Fibroblast of the aortic adventitia (primary cell): Measurements from ENCODE around the gene ERC2. TPM values are rescaled to one million over a fixed set of nuclear protein-coding genes. Genes with fewer than 3 reads are reported as not detected.

Experiments used
- DNase-seq: peaks from one replicate; pipeline ENCODE4 v3.0.0-alpha.2; 2010; ENCODE audit warnings: low read depth
- H3K4me3 ChIP-seq: 2 replicates; pipeline ENCODE4 v1.5.1; 2011; ENCODE audit warnings: low read depth, mild to moderate bottlenecking, control low read depth, low read length, moderate library complexity
- total RNA-seq: library from RNA; depleted of rRNA; stranded (reverse); fragments of >200 nt; gene quantifications from 2 replicates; pipeline ENCODE4 v1.2.3, GENCODE V29; 2012; ENCODE audit warnings: low replicate concordance
- TF ChIP-seq, protein P1 (sequence below): IDR thresholded peaks from 2 replicates; pipeline ENCODE4 v1.5.1; 2011; ENCODE audit warnings: mild to moderate bottlenecking, low read length, control low read depth, inconsistent platforms; ENCODE audit not compliant: insufficient read depth

The ERC2 gene
- total RNA-seq, 1 donor: 0.09 TPM

GRCh38 chr3:55801676-55802075 is 666.6 kb downstream of the ERC2 start:
- no peak overlapping the region for H3K4me3 ChIP-seq
- DNase-seq: no peak
- TF ChIP-seq, protein P1, sequence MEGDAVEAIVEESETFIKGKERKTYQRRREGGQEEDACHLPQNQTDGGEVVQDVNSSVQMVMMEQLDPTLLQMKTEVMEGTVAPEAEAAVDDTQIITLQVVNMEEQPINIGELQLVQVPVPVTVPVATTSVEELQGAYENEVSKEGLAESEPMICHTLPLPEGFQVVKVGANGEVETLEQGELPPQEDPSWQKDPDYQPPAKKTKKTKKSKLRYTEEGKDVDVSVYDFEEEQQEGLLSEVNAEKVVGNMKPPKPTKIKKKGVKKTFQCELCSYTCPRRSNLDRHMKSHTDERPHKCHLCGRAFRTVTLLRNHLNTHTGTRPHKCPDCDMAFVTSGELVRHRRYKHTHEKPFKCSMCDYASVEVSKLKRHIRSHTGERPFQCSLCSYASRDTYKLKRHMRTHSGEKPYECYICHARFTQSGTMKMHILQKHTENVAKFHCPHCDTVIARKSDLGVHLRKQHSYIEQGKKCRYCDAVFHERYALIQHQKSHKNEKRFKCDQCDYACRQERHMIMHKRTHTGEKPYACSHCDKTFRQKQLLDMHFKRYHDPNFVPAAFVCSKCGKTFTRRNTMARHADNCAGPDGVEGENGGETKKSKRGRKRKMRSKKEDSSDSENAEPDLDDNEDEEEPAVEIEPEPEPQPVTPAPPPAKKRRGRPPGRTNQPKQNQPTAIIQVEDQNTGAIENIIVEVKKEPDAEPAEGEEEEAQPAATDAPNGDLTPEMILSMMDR: no peak

- DNase-seq: no peak
- TF ChIP-seq, protein P1: no peak
Measured at GRCh38 chr3:55801068-55801467, 667.2 kb downstream of the ERC2 start.

GRCh38 chr3:55797775-55798174 is 670.5 kb downstream of the ERC2 start:
- H3K4me3 ChIP-seq: no peak overlapping the region
- TF ChIP-seq, protein P1: no peak
- no peak for DNase-seq

More at GRCh38 chr3:55801068-55801467, 667.2 kb downstream of the ERC2 start:
- no peak overlapping the region for H3K4me3 ChIP-seq

- H3K4me3 ChIP-seq: no peak overlapping the region
- TF ChIP-seq, protein P1: no peak
- no peak for DNase-seq
Measured at GRCh38 chr3:55797084-55797483, 671.2 kb downstream of the ERC2 start.

- H3K4me3 ChIP-seq: no peak overlapping the region
- DNase-seq: no peak
- TF ChIP-seq, protein P1: no peak
Measured at GRCh38 chr3:55796533-55796932, 671.7 kb downstream of the ERC2 start.

- H3K4me3 ChIP-seq: no peak overlapping the region
- DNase-seq: no peak
- TF ChIP-seq, protein P1: no peak
Measured at GRCh38 chr3:55795746-55796145, 672.5 kb downstream of the ERC2 start.

DNA sequence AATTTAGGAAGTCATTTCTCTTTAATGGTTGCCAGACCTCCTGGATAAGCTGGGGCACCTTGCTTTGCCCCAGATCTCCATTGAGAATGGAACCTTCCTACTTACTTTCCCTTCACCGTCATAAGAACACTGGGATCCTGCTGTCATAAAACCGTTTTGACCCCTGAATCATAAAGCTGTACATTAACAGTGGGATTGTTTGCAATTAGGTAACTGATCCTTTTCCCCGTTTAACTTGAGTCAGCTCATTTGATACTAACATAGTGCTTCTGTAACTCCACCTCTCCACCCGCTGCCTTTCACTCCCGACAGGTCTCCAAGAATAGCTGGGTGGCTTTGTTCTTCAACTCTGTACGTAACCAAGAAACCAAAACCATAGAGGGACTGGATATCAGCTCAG is 673.0 kb downstream of the ERC2 start:
- no peak overlapping the region for H3K4me3 ChIP-seq
- TF ChIP-seq, protein P1: no peak

More for the DNA sequence above, 673.0 kb downstream of the ERC2 start:
- DNase-seq: no peak
